Endodermal cell (in vitro differentiated cells): Measurements from ENCODE around the gene GTPBP8. TPM values are rescaled to one million over a fixed set of nuclear protein-coding genes. Genes with fewer than 3 reads are reported as not detected.

Experiments used
- DNase-seq: peaks from one replicate; pipeline ENCODE4 v3.0.0-alpha.2; 2017
- H3K27ac ChIP-seq: 2 replicates; pipeline ENCODE4 v1.5.1; 2013; ENCODE audit warnings: mild to moderate bottlenecking, low read depth, low read length, moderate library complexity
- H3K27me3 ChIP-seq: 2 replicates; pipeline ENCODE4 v1.6.1; 2013; ENCODE audit warnings: mild to moderate bottlenecking, low read length, moderate library complexity; ENCODE audit not compliant: insufficient read depth, control insufficient read depth, poor library complexity, severe bottlenecking
- H3K36me3 ChIP-seq: 2 replicates; pipeline ENCODE4 v1.7.0; 2013; ENCODE audit warnings: mild to moderate bottlenecking, low read length, moderate library complexity; ENCODE audit not compliant: control insufficient read depth, insufficient read depth
- H3K4me1 ChIP-seq: one replicate; pipeline ENCODE4 v1.7.0; 2013; ENCODE audit warnings: low read length; ENCODE audit not compliant: control insufficient read depth, insufficient read depth
- H3K4me3 ChIP-seq: 2 replicates; pipeline ENCODE4 v1.5.1; 2013; ENCODE audit warnings: mild to moderate bottlenecking, low read length, moderate library complexity
- H3K9ac ChIP-seq: 2 replicates; pipeline ENCODE4 v1.6.1; 2013; ENCODE audit warnings: mild to moderate bottlenecking, low read length, moderate library complexity; ENCODE audit not compliant: poor library complexity, severe bottlenecking; ENCODE audit errors: extremely low read depth
- H3K9me3 ChIP-seq: 2 replicates; pipeline ENCODE4 v1.6.1; 2013; ENCODE audit warnings: mild to moderate bottlenecking, low read length, moderate library complexity; ENCODE audit not compliant: control insufficient read depth
- H3K27ac Mint-ChIP-seq: 2 replicates; pipeline ENCODE4 v1.8.0; 2020; ENCODE audit warnings: mixed read lengths
- H3K27me3 Mint-ChIP-seq: 2 replicates; pipeline ENCODE4 v1.8.0; 2021; ENCODE audit warnings: mild to moderate bottlenecking, mixed read lengths; ENCODE audit not compliant: insufficient read depth
- H3K36me3 Mint-ChIP-seq: 2 replicates; pipeline ENCODE4 v1.8.0; 2020; ENCODE audit warnings: low read depth, mixed read lengths
- H3K4me1 Mint-ChIP-seq: 2 replicates; pipeline ENCODE4 v1.8.0; 2020; ENCODE audit warnings: mixed read lengths
- H3K4me3 Mint-ChIP-seq: 2 replicates; pipeline ENCODE4 v1.8.0; 2020; ENCODE audit warnings: mild to moderate bottlenecking, moderate library complexity, mixed read lengths
- H3K9me3 Mint-ChIP-seq: 2 replicates; pipeline ENCODE4 v1.8.0; 2020; ENCODE audit warnings: mild to moderate bottlenecking, mixed read lengths
- CTCF ChIP-seq: fragments of 200-600 bp; sonication (generic); conservative IDR thresholded peaks from 2 replicates; pipeline ENCODE4 v1.5.0; 2021; ENCODE audit warnings: antibody characterized with exemption, mild to moderate bottlenecking
- WGBS, 2 experiments: methylation state at CpG; one replicate each; pipeline versions ENCODE4 v1.1.5 to v1.1.7; 2013; ENCODE audit warnings: missing lambda C conversion rate in 2 of 2, mixed read lengths in 1 of 2; ENCODE audit not compliant: insufficient coverage in 1 of 2, insufficient read length in 1 of 2; 5-methylcytosine and 5-hydroxymethylcytosine counted together
- total RNA-seq, 2 donors: library from RNA; stranded (reverse); fragmentation: NEBNext Ultra II Directional in 1 of 2; extraction: Animal tissue kit (Norgen Biotek cat#: 25700) in 1 of 2; gene quantifications; 2 replicates in 1 of 2; 3 replicates in 1 of 2; pipeline ENCODE4 v1.2.1, GENCODE V29; 2021

The GTPBP8 gene
- total RNA-seq, 2 donors from 2014 or later, result 23.9 to 35.5 TPM

GRCh38 chr3:113021471-113021870, 30.7 kb downstream of the GTPBP8 start:
- H3K4me3 Mint-ChIP-seq, result no peak overlapping the region

GRCh38 chr3:113034011-113034410, 43.2 kb downstream of the GTPBP8 start:
- no peaks in the 10 kb centered on the region for H3K9me3 Mint-ChIP-seq
- Histone ChIP-seq H3K9me3 (no peaks in the 10 kb centered on the region), H3K9ac (no peak overlapping the region), H3K4me3 (no peak overlapping the region), H3K27me3 (no peaks in the 10 kb centered on the region), H3K27ac (no peak overlapping the region), H3K4me1 (no peaks in the 10 kb centered on the region), H3K36me3 (no peaks in the 10 kb centered on the region)
- no peaks in the 10 kb centered on the region for H3K36me3 Mint-ChIP-seq
- no peak for TF ChIP-seq CTCF
- H3K4me1 Mint-ChIP-seq, result no peaks in the 10 kb centered on the region
- H3K27me3 Mint-ChIP-seq, result no peaks in the 10 kb centered on the region
- 74 to 100% methylated on average over 1 to 2 of the region's 2 CpGs for WGBS, 2 experiments
- H3K4me3 Mint-ChIP-seq, result no peak overlapping the region
- H3K27ac Mint-ChIP-seq, result no peak overlapping the region
- DNase-seq, result no peak

More at GRCh38 chr3:113021471-113021870, 30.7 kb downstream of the GTPBP8 start:
- Histone ChIP-seq H3K36me3 (peaks cover 9% of the 10 kb centered on the region), H3K27me3 (no peaks in the 10 kb centered on the region), H3K9ac (no peak overlapping the region), H3K27ac (no peak overlapping the region), H3K4me1 (peaks cover 4% of the 10 kb centered on the region), H3K4me3 (no peak overlapping the region), H3K9me3 (no peaks in the 10 kb centered on the region)
- no peak for DNase-seq
- Mint-ChIP-seq H3K36me3 (peaks cover 7% of the 10 kb centered on the region), H3K9me3 (no peaks in the 10 kb centered on the region), H3K4me1 (peaks cover 15% of the 10 kb centered on the region), H3K27ac (no peak overlapping the region), H3K27me3 (no peaks in the 10 kb centered on the region)
- TF ChIP-seq CTCF, result no peak
- WGBS, 2 experiments, result 90 to 100% methylated on average over 1 to 2 of the region's 2 CpGs

- Mint-ChIP-seq H3K9me3 (no peaks in the 10 kb centered on the region), H3K4me1 (no peaks in the 10 kb centered on the region), H3K36me3 (no peaks in the 10 kb centered on the region), H3K4me3 (no peak overlapping the region), H3K27me3 (no peaks in the 10 kb centered on the region), H3K27ac (no peak overlapping the region)
- Histone ChIP-seq H3K9ac (no peak overlapping the region), H3K4me1 (no peaks in the 10 kb centered on the region), H3K27me3 (no peaks in the 10 kb centered on the region), H3K27ac (no peak overlapping the region), H3K4me3 (no peak overlapping the region), H3K36me3 (no peaks in the 10 kb centered on the region), H3K9me3 (no peaks in the 10 kb centered on the region)
- peak; percentile 90 for TF ChIP-seq CTCF
- 0 to 63% methylated on average over 2 to 5 of the region's 6 CpGs for WGBS, 2 experiments
- peak; percentile 77 for DNase-seq
Observed at GRCh38 chr3:113035387-113035982, 44.7 kb downstream of the GTPBP8 start.
